Lower leg skin (tissue), 4 donors: ENCODE results near the gene BPIFB3. TPM values are rescaled to one million over a fixed set of nuclear protein-coding genes. Genes with fewer than 3 reads are reported as not detected.

Source experiments
- DNase-seq, 2 donors: peaks; one replicate each; pipeline ENCODE4 v3.0.0-alpha.2; 2019; ENCODE audit warnings: low spot score in 2 of 2
- H3K4me3 ChIP-seq: fragments of 200-600 bp; sonication (generic); 2 replicates; pipeline ENCODE4 v1.5.1; 2017; ENCODE audit warnings: mild to moderate bottlenecking, low read depth; ENCODE audit not compliant: poor library complexity, severe bottlenecking
- POLR2A ChIP-seq, 2 donors: fragments of 450-650 bp; IDR thresholded peaks; one replicate each; pipeline ENCODE4 v1.6.1; 2016 to 2017; ENCODE audit warnings: antibody characterized with exemption in 2 of 2, mild to moderate bottlenecking in 1 of 2, moderate library complexity in 1 of 2
- WGBS, 2 donors: methylation state at CpG; one replicate each; pipeline ENCODE4 v1.1.5; 2018; 5-methylcytosine and 5-hydroxymethylcytosine counted together
- intact Hi-C: fragments of 100-400 bp; cut with DNase I; formaldehyde crosslinking; loops from one replicate; pipeline ENCODE4 v1.15.0; 2023; ENCODE audit warnings: low total_unique reads
- total RNA-seq, 4 donors: library from RNA; depleted of rRNA; stranded (reverse); fragments of >200 nt; gene quantifications; one replicate each; pipeline ENCODE4 v1.1.0, GENCODE V29; 2016
- TF ChIP-seq, protein P1 (sequence below), 3 donors: fragments of 450-650 bp; IDR thresholded peaks; one replicate each; pipeline ENCODE4 v1.5.1; 2016; ENCODE audit warnings: antibody characterized with exemption in 3 of 3, mild to moderate bottlenecking in 3 of 3, moderate library complexity in 2 of 3

BPIFB3 gene
- total RNA-seq, 4 donors from 2014 or later = not detected

DNA sequence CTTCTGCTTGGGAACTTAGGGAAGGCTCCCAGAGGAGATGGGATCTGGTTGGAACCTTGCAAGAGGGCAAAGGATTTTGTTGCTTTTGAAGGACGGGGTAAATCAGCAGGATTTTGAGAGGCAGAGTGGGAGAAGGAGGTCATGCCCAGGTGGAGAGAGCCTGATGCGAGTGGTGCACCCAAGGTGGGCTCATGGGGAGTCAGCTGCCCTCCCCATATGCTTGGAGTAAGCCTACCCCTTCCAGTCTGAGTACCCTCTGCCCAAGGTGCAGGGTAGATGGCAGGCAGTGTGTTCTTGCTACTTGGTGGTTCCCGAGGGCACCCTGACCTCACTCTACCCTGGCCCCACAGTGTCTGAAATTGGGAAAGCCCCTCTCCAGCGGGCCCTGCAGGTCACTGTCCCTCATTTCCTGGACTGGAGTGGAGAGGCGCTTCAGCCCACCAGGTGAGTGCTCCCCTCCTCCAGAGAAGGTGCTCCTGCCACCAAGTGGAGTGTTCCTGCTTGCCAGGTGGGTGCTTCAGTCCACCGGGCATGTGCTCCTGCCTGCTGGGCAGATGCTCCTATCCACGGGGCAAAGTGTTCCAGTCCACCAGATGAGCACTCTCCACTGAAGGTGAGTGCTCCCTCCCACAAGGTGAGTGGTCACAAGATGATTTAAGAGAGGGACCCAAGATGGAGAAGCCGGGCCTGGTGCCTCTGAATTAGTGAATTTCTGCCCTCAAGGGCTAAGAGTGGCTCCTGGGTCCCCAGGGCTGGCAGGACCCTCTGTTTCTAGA, 42.8 kb upstream of the BPIFB3 start:
- no peak overlapping the region for H3K4me3 ChIP-seq
- TF ChIP-seq POLR2A (IDR thresholded peaks at IDR 0.05) = no peak
- DNase-seq = no peak
- 76 to 85% methylated on average over 6 to 7 of the region's 8 CpGs for WGBS, 2 donors
- intact Hi-C loops = no loop called here

DNA sequence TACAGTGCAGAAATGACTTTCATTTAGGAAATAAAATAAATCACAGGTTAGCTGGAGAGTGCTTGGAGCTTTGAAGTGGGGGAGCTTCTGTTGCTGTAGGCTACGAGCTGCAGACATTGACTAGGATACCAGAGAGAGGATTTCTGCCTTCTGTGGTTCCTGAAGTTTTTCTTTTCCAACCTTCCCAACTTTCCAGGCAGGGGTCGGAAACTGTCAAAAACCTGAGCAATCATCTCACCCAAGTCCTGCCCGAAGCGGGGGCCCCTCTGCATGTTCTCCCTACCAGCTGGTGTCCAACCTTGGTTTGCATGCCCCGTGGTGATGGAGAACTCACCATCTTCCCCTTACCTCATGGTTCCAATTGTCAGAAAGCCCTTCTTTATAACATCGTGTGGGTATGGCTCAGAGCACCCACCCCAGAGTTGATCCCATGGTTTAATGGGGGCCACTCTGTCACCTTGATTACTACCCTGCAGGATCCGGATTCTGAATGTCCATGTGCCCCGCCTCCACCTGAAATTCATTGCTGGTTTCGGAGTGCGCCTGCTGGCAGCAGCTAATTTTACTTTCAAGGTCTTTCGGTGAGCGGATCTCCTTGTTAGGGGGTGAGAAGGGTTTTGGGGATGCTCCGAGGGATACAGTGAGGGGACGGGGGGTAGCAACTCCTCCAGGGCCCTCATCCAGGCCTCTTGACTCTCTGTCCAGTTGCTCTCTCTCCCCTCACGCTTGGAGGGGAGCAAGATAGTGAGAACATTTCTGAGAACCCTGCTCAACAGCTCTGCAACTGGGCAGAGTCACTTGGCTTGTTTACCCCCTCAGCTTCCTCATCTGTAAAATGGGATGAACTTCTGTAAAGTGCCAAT, 41.1 kb upstream of the BPIFB3 start:
- 74 to 79% methylated on average over 15 of the region's 15 CpGs for WGBS, 2 donors
- TF ChIP-seq, protein P1, sequence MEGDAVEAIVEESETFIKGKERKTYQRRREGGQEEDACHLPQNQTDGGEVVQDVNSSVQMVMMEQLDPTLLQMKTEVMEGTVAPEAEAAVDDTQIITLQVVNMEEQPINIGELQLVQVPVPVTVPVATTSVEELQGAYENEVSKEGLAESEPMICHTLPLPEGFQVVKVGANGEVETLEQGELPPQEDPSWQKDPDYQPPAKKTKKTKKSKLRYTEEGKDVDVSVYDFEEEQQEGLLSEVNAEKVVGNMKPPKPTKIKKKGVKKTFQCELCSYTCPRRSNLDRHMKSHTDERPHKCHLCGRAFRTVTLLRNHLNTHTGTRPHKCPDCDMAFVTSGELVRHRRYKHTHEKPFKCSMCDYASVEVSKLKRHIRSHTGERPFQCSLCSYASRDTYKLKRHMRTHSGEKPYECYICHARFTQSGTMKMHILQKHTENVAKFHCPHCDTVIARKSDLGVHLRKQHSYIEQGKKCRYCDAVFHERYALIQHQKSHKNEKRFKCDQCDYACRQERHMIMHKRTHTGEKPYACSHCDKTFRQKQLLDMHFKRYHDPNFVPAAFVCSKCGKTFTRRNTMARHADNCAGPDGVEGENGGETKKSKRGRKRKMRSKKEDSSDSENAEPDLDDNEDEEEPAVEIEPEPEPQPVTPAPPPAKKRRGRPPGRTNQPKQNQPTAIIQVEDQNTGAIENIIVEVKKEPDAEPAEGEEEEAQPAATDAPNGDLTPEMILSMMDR (IDR thresholded peaks at IDR 0.05) = no peak
- no peak for TF ChIP-seq POLR2A (IDR thresholded peaks at IDR 0.05)
- H3K4me3 ChIP-seq = no peak overlapping the region
- intact Hi-C loops = no loop called here
- no peak for DNase-seq

GRCh38 chr20:33013701-33014326, 39.9 kb upstream of the BPIFB3 start:
- 68 to 75% methylated on average over 9 to 12 of the region's 12 CpGs for WGBS, 2 donors
- TF ChIP-seq POLR2A (IDR thresholded peaks at IDR 0.05) = no peak
- TF ChIP-seq, protein P1 (IDR thresholded peaks at IDR 0.05) = no peak
- intact Hi-C loops = no loop called here
- no peak for DNase-seq
- no peak overlapping the region for H3K4me3 ChIP-seq

GRCh38 chr20:33014336-33015113, 39.2 kb upstream of the BPIFB3 start:
- WGBS, 2 donors = 61 to 64% methylated on average over 16 of the region's 16 CpGs
- intact Hi-C loops = no loop called here

DNA sequence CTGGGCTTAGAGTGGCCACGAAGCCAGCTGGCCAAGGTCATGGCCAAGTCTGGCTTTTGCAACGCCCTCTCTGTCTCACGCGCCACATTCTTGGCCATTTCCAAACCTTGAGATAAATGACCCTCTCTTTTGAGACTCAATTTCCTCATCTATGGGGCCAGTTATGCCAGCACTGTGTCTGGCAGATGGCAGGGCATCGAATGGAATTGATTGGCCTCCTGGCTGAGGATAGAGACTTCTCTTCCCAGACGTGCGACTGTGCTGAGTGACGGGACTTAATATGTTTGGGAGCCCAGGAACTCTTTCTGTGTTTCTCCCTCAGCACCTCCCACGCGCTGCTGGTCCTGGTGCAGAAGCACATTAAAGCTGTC, 38.6 kb upstream of the BPIFB3 start:
- intact Hi-C loops = no loop called here
- WGBS, 2 donors = 66 to 80% methylated on average over 10 of the region's 10 CpGs
- no peak overlapping the region for H3K4me3 ChIP-seq
- no peak for DNase-seq
- TF ChIP-seq POLR2A (IDR thresholded peaks at IDR 0.05) = no peak
- TF ChIP-seq, protein P1 (IDR thresholded peaks at IDR 0.05) = no peak

More at GRCh38 chr20:33014336-33015113, 39.2 kb upstream of the BPIFB3 start:
- H3K4me3 ChIP-seq = no peak overlapping the region
- TF ChIP-seq, protein P1 (IDR thresholded peaks at IDR 0.05) = no peak
- no peak for TF ChIP-seq POLR2A (IDR thresholded peaks at IDR 0.05)
- no peak for DNase-seq
